Urothelium cell line (cell line): ENCODE measurements around the gene CDH4.
"Not testable (repeated sequence)": the region's sequence is repeated elsewhere in the genome, so short reads cannot be mapped to it uniquely, and the experiment has no call there.

ENCODE experiments used
- DNase-seq: peaks from one replicate; pipeline ENCODE4 v3.0.0; 2011; ENCODE audit warnings: low spot score, mixed read lengths
- FAIRE-seq: peaks from 2 replicates; lab custom pipeline; 2011; peaks lifted over from hg19 to GRCh38; lab: Jason Lieb, UNC

Gene CDH4

GRCh38 chr20:61406773-61407172 lies 154.7 kb downstream of the CDH4 start:
- not testable (repeated sequence) for FAIRE-seq, DNase-seq

- DNase-seq (no peak), FAIRE-seq (no peak)
Observed at GRCh38 chr20:61407561-61407960, 155.5 kb downstream of the CDH4 start.

- FAIRE-seq (no peak), DNase-seq (no peak)
Observed at GRCh38 chr20:61408951-61409740, 157.1 kb downstream of the CDH4 start.

GRCh38 chr20:61411743-61412142 lies 159.7 kb downstream of the CDH4 start:
- FAIRE-seq (no peak), DNase-seq (no peak)

- FAIRE-seq (no peak), DNase-seq (no peak)
Observed at GRCh38 chr20:61413752-61414151, 161.7 kb downstream of the CDH4 start.

GRCh38 chr20:61414455-61414991 lies 162.5 kb downstream of the CDH4 start:
- no peak for FAIRE-seq
- no peak for DNase-seq

- DNase-seq (no peak), FAIRE-seq (no peak)
Observed at GRCh38 chr20:61416546-61416945, 164.5 kb downstream of the CDH4 start.

- FAIRE-seq = no peak
Observed at GRCh38 chr20:61417221-61417941, 165.3 kb downstream of the CDH4 start.

GRCh38 chr20:61419010-61419409 lies 166.9 kb downstream of the CDH4 start:
- no peak for FAIRE-seq

More at GRCh38 chr20:61417221-61417941, 165.3 kb downstream of the CDH4 start:
- no peak for DNase-seq

GRCh38 chr20:61419501-61419900 lies 167.4 kb downstream of the CDH4 start:
- DNase-seq (no peak), FAIRE-seq (no peak)

More at GRCh38 chr20:61419010-61419409, 166.9 kb downstream of the CDH4 start:
- DNase-seq = no peak

- no peak for DNase-seq
- no peak for FAIRE-seq
Observed at GRCh38 chr20:61420056-61420455, 168.0 kb downstream of the CDH4 start.

- no peak for DNase-seq
- FAIRE-seq = no peak
Observed at GRCh38 chr20:61420781-61421180, 168.7 kb downstream of the CDH4 start.

- FAIRE-seq = no peak
- no peak for DNase-seq
Observed at GRCh38 chr20:61422636-61423425, 170.8 kb downstream of the CDH4 start.

- DNase-seq = no peak
- peak; percentile 90 for FAIRE-seq
Observed at GRCh38 chr20:61424011-61424627, 172.1 kb downstream of the CDH4 start.

GRCh38 chr20:61424628-61425420 lies 172.8 kb downstream of the CDH4 start:
- no peak for FAIRE-seq
- no peak for DNase-seq

- DNase-seq, FAIRE-seq: not testable (repeated sequence)
Observed at GRCh38 chr20:61425541-61425991, 173.5 kb downstream of the CDH4 start.

GRCh38 chr20:61426352-61426751 lies 174.3 kb downstream of the CDH4 start:
- FAIRE-seq (no peak), DNase-seq (no peak)

- FAIRE-seq (no peak), DNase-seq (no peak)
Observed at GRCh38 chr20:61429458-61430227, 177.6 kb downstream of the CDH4 start.

GRCh38 chr20:61430228-61430624 lies 178.2 kb downstream of the CDH4 start:
- FAIRE-seq = no peak
- no peak for DNase-seq
